HepG2 (cell line): ENCODE data around the gene SLC39A10. TPM values are rescaled to one million over a fixed set of nuclear protein-coding genes. Genes with fewer than 3 reads are reported as not detected.

ENCODE experiments used
- ATAC-seq: fragments of 200-7000 bp; cut with Tn5 transposase; 3 replicates; pipeline ENCODE4 v1.9.1; 2020; ENCODE audit warnings: mild to moderate bottlenecking, moderate library complexity
- BruUV-seq: library from RNA; stranded (reverse); fragments of 400-500 nt; replicated peaks from 2 replicates; lab custom pipeline; 2021; lab: Mats Ljungman, UMichigan
- CTCF ChIA-PET: fragments of 300-600 bp; formaldehyde crosslinking; extraction: SDS; loops from one replicate; lab custom pipeline; 2021; ENCODE audit warnings: low total read pairs, inconsistent platforms, low intra/inter-chr PET ratio; lab: Yijun Ruan, JAX
- POLR2A ChIA-PET: fragments of 350-600 bp; sonication (Branson Sonifier 250); formaldehyde crosslinking; loops from one replicate; lab custom pipeline; 2020; ENCODE audit warnings: antibody characterized with exemption, inconsistent platforms; lab: Yijun Ruan, JAX
- DNase-seq: peaks from one replicate; pipeline ENCODE4 v3.0.0-alpha.2; 2015; ENCODE audit warnings: low spot score
- FAIRE-seq: peaks from 3 replicates; lab custom pipeline; 2011; peaks lifted over from hg19 to GRCh38; lab: Jason Lieb, UNC
- H2AFZ ChIP-seq: one replicate; pipeline ENCODE4 v1.6.1; 2011; ENCODE audit warnings: low read length, inconsistent platforms
- H3K27ac ChIP-seq: fragments of 300-600 bp; 3 replicates; pipeline ENCODE4 v1.8.0; 2011; ENCODE audit warnings: mixed run types, mild to moderate bottlenecking, mixed read lengths, low read length, inconsistent platforms; ENCODE audit not compliant: insufficient read depth; ENCODE audit errors: extremely low read length
- H3K27me3 ChIP-seq, 2 experiments: fragments of 200-600 bp in 1 of 2; 2 replicates in 1 of 2; 3 replicates in 1 of 2; pipeline versions ENCODE4 v1.6.0 to v1.8.0; 2011; ENCODE audit warnings: low read length in 2 of 2, mild to moderate bottlenecking in 2 of 2, moderate library complexity in 2 of 2, inconsistent platforms in 1 of 2; ENCODE audit not compliant: insufficient read depth in 2 of 2, control insufficient read depth in 1 of 2
- H3K36me3 ChIP-seq, 2 experiments: fragments of 200-600 bp in 1 of 2; replicated peaks in 1 of 2; 2 replicates in 1 of 2; 3 replicates in 1 of 2; pipeline versions ENCODE4 v1.5.1 to v1.8.0; 2011; ENCODE audit warnings: low read length in 2 of 2, inconsistent platforms in 1 of 2; ENCODE audit not compliant: insufficient read depth in 2 of 2, control insufficient read depth in 1 of 2
- H3K4me1 ChIP-seq: 2 replicates; pipeline ENCODE4 v1.5.1; 2012; ENCODE audit warnings: low read length, inconsistent platforms; ENCODE audit not compliant: insufficient read depth
- H3K4me2 ChIP-seq: 2 replicates; pipeline ENCODE4 v1.6.0; 2011; ENCODE audit warnings: low read depth, low read length, inconsistent platforms
- H3K4me3 ChIP-seq, 3 experiments: fragments of 200-600 bp in 1 of 3; sonication (generic), shearing (Covaris generic) in 1 of 3; replicated peaks in 1 of 3; 2 replicates each; pipeline ENCODE4 v1.5.1; 2011 to 2016; ENCODE audit warnings: low read length in 3 of 3, inconsistent platforms in 2 of 3, low read depth in 2 of 3, mild to moderate bottlenecking in 2 of 3, control low read depth in 1 of 3, mixed read lengths in 1 of 3; ENCODE audit not compliant: insufficient read depth in 1 of 3
- H3K79me2 ChIP-seq: one replicate; pipeline ENCODE4 v1.6.1; 2011; ENCODE audit warnings: low read length, inconsistent platforms; ENCODE audit not compliant: insufficient read depth
- H3K9ac ChIP-seq: 2 replicates; pipeline ENCODE4 v1.6.0; 2011; ENCODE audit warnings: mild to moderate bottlenecking, low read depth, low read length, inconsistent platforms; ENCODE audit not compliant: insufficient read depth
- H3K9me3 ChIP-seq: 2 replicates; pipeline ENCODE4 v1.5.1; 2012; ENCODE audit warnings: mild to moderate bottlenecking, low read length
- H4K20me1 ChIP-seq: 2 replicates; pipeline ENCODE4 v1.6.0; 2011; ENCODE audit warnings: inconsistent platforms, mild to moderate bottlenecking, low read length, moderate library complexity; ENCODE audit not compliant: insufficient read depth
- AGO1 ChIP-seq: fragments of 200-400 bp; formaldehyde crosslinking; IDR thresholded peaks from 2 replicates; pipeline ENCODE4 v1.6.1; 2017; ENCODE audit warnings: mild to moderate bottlenecking, low read depth, low read length, moderate library complexity; ENCODE audit not compliant: poor library complexity, severe bottlenecking
- HDAC1 ChIP-seq: sonication (generic); formaldehyde crosslinking; IDR thresholded peaks from 2 replicates; pipeline ENCODE4 v1.5.1; 2020; ENCODE audit warnings: mild to moderate bottlenecking, missing genetic modification reagents
- RORA ChIP-seq: sonication (generic); formaldehyde crosslinking; IDR thresholded peaks from 2 replicates; pipeline ENCODE4 v1.5.0; 2020; ENCODE audit warnings: mild to moderate bottlenecking, missing genetic modification reagents, moderate library complexity
- ZNF124 ChIP-seq: sonication (generic); formaldehyde crosslinking; IDR thresholded peaks from 2 replicates; pipeline ENCODE4 v1.4.0; 2020; ENCODE audit warnings: missing genetic modification reagents
- WGBS: methylation state at CpG from one replicate; pipeline ENCODE4 v1.1.6; 2017; ENCODE audit warnings: low lambda C conversion rate; 5-methylcytosine and 5-hydroxymethylcytosine counted together
- in situ Hi-C: cut with HindIII; loops from 2 replicates; pipeline ENCODE4 v1.10.0; 2017; ENCODE audit warnings: low pct_unique_long_range_greater_than_20kb; ENCODE audit not compliant: extremely low pct_ligation_motif_present
- intact Hi-C: fragments of 100-400 bp; cut with micrococcal nuclease; formaldehyde crosslinking; loops from one replicate; pipeline ENCODE4 v1.10.0; 2022; ENCODE audit not compliant: unreplicated experiment
- polyA plus RNA-seq, 8 experiments: library from polyadenylated mRNA; depleted of rRNA in 3 of 8; stranded (reverse) in 7 of 8; unstranded in 1 of 8; fragments of >200 nt; fragmentation: Illumina TruSeq in 4 of 8; extraction: Trizol in 4 of 8; gene quantifications; 2 replicates each; pipeline versions ENCODE4 v1.2.1 to v1.2.3, GENCODE V29; 2011 to 2016; ENCODE audit warnings: low read depth in 4 of 8, missing spikeins in 1 of 8, mixed read lengths in 1 of 8; ENCODE audit not compliant: insufficient read depth in 1 of 8
- total RNA-seq, 5 experiments: library from RNA; depleted of rRNA; stranded (reverse); fragments of >200 nt; fragmentation: Illumina TruSeq; extraction: Trizol; gene quantifications; 2 replicates each; pipeline ENCODE4 v1.2.3, GENCODE V29; 2016; ENCODE audit warnings: low read depth in 1 of 5
- TF ChIP-seq, protein P1 (sequence below): sonication (generic); formaldehyde crosslinking; IDR thresholded peaks from 2 replicates; pipeline ENCODE4 v1.4.0; 2020; ENCODE audit warnings: missing genetic modification reagents

Gene SLC39A10
- total and polyA plus RNA-seq, 2 of the 13 experiments (the other 11 are each of a cell fraction or from before 2014, with no cell fraction given) = 13.2 to 21.0 TPM

GRCh38 chr2:195732574-195732973 lies 75.5 kb downstream of the SLC39A10 start:
- H3K9me3 ChIP-seq = no peaks in the 10 kb centered on the region
- intact Hi-C loops = no loop called here
- no peaks in the 10 kb centered on the region for H3K79me2 ChIP-seq
- H3K4me2 ChIP-seq = no peak overlapping the region
- H3K9ac ChIP-seq = no peak overlapping the region
- TF ChIP-seq AGO1 = no peak
- DNase-seq (no peak), FAIRE-seq (no peak), ATAC-seq (no peak)
- WGBS = 100% methylated on average over 1 of the region's 1 CpG
- BruUV-seq = no TSS peak
- no peak overlapping the region for H2AFZ ChIP-seq
- H3K36me3 ChIP-seq = peaks cover 2 to 8% of the 10 kb centered on the region in 2 experiments; a peak in 3 of 5 replicates
- H3K4me3 ChIP-seq = no peak overlapping the region
- no peaks in the 10 kb centered on the region for H4K20me1 ChIP-seq
- ChIA-PET POLR2A (no interaction called here), CTCF (no interaction called here)
- H3K27me3 ChIP-seq = no peaks in the 10 kb centered on the region
- no peaks in the 10 kb centered on the region for H3K4me1 ChIP-seq
- in situ Hi-C loops = no loop called here
- H3K27ac ChIP-seq = no peak overlapping the region

GRCh38 chr2:195733831-195734230 lies 76.8 kb downstream of the SLC39A10 start:
- DNase-seq (no peak), FAIRE-seq (no peak), ATAC-seq (no peak)
- no peak overlapping the region for H3K4me2 ChIP-seq
- no peak overlapping the region for H3K27ac ChIP-seq
- H3K79me2 ChIP-seq = no peaks in the 10 kb centered on the region
- intact Hi-C loops (no loop called here), in situ Hi-C loops (no loop called here)
- BruUV-seq = no TSS peak
- no peak overlapping the region for H3K9ac ChIP-seq
- ChIA-PET CTCF (no interaction called here), POLR2A (no interaction called here)
- H3K4me1 ChIP-seq = no peaks in the 10 kb centered on the region
- H2AFZ ChIP-seq = no peak overlapping the region
- H3K36me3 ChIP-seq = peaks cover 2 to 8% of the 10 kb centered on the region in 2 experiments; a peak in 3 of 5 replicates
- H4K20me1 ChIP-seq = no peaks in the 10 kb centered on the region
- H3K9me3 ChIP-seq = no peaks in the 10 kb centered on the region
- H3K27me3 ChIP-seq = no peaks in the 10 kb centered on the region
- TF ChIP-seq, protein P1, sequence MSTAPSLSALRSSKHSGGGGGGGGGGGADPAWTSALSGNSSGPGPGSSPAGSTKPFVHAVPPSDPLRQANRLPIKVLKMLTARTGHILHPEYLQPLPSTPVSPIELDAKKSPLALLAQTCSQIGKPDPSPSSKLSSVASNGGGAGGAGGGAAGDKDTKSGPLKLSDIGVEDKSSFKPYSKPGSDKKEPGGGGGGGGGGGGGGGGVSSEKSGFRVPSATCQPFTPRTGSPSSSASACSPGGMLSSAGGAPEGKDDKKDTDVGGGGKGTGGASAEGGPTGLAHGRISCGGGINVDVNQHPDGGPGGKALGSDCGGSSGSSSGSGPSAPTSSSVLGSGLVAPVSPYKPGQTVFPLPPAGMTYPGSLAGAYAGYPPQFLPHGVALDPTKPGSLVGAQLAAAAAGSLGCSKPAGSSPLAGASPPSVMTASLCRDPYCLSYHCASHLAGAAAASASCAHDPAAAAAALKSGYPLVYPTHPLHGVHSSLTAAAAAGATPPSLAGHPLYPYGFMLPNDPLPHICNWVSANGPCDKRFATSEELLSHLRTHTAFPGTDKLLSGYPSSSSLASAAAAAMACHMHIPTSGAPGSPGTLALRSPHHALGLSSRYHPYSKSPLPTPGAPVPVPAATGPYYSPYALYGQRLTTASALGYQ (CRISPR knock-in tag) = no peak
- TF ChIP-seq ZNF124 (no peak), HDAC1 (CRISPR knock-in tag) (no peak), RORA (CRISPR knock-in tag) (no peak)
- no peak overlapping the region for H3K4me3 ChIP-seq
